GM12801 (cell line): ENCODE data around the gene CD58.

Experiments
- CTCF ChIP-seq: IDR thresholded peaks from one replicate; pipeline ENCODE4 v1.5.1; 2011; ENCODE audit warnings: control low read depth; ENCODE audit not compliant: insufficient read length; ENCODE audit errors: extremely low read depth

The CD58 gene

GRCh38 chr1:116490588-116490987 lies 80.2 kb downstream of the CD58 start:
- TF ChIP-seq CTCF, result no peak

DNA sequence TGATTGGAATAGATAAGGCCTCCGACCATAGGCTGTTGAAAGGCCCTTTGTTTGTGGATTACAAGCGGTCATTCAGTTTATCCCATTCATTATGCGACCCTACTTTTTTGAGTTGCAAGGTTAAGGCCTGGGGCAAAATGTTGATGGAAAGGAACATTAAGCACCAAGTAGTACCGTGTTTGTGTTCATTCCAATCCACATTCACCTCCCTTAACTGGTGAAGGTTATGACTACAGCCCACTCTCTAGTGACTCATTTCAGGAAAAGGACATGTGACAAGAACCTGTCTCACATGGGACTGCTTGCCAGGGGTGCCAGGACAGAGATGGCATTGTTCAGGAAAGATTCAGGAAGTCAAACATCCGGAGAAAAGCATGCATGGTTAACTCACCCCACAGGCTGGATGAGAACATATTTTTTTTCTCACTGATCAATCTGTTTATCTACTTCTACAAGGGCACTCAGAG lies 81.6 kb downstream of the CD58 start:
- no peak for TF ChIP-seq CTCF

DNA sequence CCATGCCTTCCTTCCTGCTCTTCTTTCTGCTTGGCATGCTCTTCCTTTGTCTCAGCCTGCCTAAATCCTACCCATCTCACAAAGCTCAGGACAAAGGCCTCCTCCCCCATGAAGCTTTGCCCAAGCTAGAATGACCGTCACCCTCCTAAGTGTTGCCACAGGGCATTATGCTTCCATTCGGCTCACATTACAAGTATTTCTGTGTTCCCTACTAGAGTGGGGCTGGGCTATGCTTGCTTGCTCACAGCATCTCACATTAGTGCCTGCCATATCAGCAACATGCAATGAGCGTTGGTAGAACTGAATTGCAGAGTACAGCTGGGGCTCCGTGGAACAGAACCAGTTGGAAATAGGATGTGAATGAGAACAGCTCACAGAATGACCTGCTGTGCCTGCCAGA lies 82.8 kb downstream of the CD58 start:
- no peak for TF ChIP-seq CTCF

GRCh38 chr1:116487583-116487982 lies 83.2 kb downstream of the CD58 start:
- no peak for TF ChIP-seq CTCF

GRCh38 chr1:116487031-116487430 lies 83.8 kb downstream of the CD58 start:
- TF ChIP-seq CTCF, result no peak

GRCh38 chr1:116486424-116486823 lies 84.4 kb downstream of the CD58 start:
- TF ChIP-seq CTCF, result no peak

- no peak for TF ChIP-seq CTCF
Observed at GRCh38 chr1:116485976-116486375, 84.8 kb downstream of the CD58 start.
